HG03571 (cell line): Measurements from ENCODE around the gene C1orf185.
"Not testable (repeated sequence)": the region's sequence is repeated elsewhere in the genome, so short reads cannot be mapped to it uniquely, and the experiment has no call there.

ENCODE experiments used
- ATAC-seq: cut with Tn5 transposase; IDR thresholded peaks from one replicate; pipeline ENCODE4 v1.9.1; 2021; ENCODE audit not compliant: unreplicated experiment

The C1orf185 gene

GRCh38 chr1:51133045-51133444 lies 31.0 kb downstream of the C1orf185 start:
- ATAC-seq = no peak

GRCh38 chr1:51137696-51138095 lies 35.7 kb downstream of the C1orf185 start:
- ATAC-seq = not testable (repeated sequence)

- no peak for ATAC-seq
These were observed 37.4 kb downstream of the C1orf185 start for GRCh38 chr1:51139474-51139873.

- no peak for ATAC-seq
These were observed 45.4 kb downstream of the C1orf185 start for GRCh38 chr1:51147394-51147793.

- ATAC-seq = no peak
These were observed 52.7 kb downstream of the C1orf185 start for GRCh38 chr1:51154776-51155175.

GRCh38 chr1:51156752-51157151 lies 54.7 kb downstream of the C1orf185 start:
- ATAC-seq = no peak

- no peak for ATAC-seq
These were observed 55.4 kb downstream of the C1orf185 start for GRCh38 chr1:51157395-51157794.

GRCh38 chr1:51158263-51158662 lies 56.2 kb downstream of the C1orf185 start:
- no peak for ATAC-seq

GRCh38 chr1:51162560-51162959 lies 60.5 kb downstream of the C1orf185 start:
- not testable (repeated sequence) for ATAC-seq

GRCh38 chr1:51165540-51165939 lies 63.5 kb downstream of the C1orf185 start:
- no peak for ATAC-seq

GRCh38 chr1:51168266-51168845 lies 66.3 kb downstream of the C1orf185 start:
- no peak for ATAC-seq

- no peak for ATAC-seq
These were observed 66.9 kb downstream of the C1orf185 start for GRCh38 chr1:51168936-51169335.

GRCh38 chr1:51170342-51170741 lies 68.3 kb downstream of the C1orf185 start:
- ATAC-seq = no peak

- ATAC-seq = no peak
These were observed 70.8 kb downstream of the C1orf185 start for GRCh38 chr1:51172811-51173210.

- ATAC-seq = no peak
These were observed 73.2 kb downstream of the C1orf185 start for GRCh38 chr1:51175278-51175677.

- ATAC-seq = not testable (repeated sequence)
These were observed 76.0 kb downstream of the C1orf185 start for GRCh38 chr1:51177988-51178387.

GRCh38 chr1:51188230-51188629 lies 86.2 kb downstream of the C1orf185 start:
- no peak for ATAC-seq

GRCh38 chr1:51189421-51190073 lies 87.5 kb downstream of the C1orf185 start:
- ATAC-seq = no peak

GRCh38 chr1:51190961-51191360 lies 88.9 kb downstream of the C1orf185 start:
- ATAC-seq = no peak

GRCh38 chr1:51192213-51192843 lies 90.3 kb downstream of the C1orf185 start:
- ATAC-seq = no peak

- no peak for ATAC-seq
These were observed 91.5 kb downstream of the C1orf185 start for GRCh38 chr1:51193564-51193963.
